ENCODE results near the gene COBLL1. TPM values are rescaled to one million over a fixed set of nuclear protein-coding genes. Genes with fewer than 3 reads are reported as not detected.
A peak's percentile ranks its signal among the peaks of the same experiment; 100 is the strongest.

COBLL1 gene
- total RNA-seq, 6 experiments from 2014 or later, result 28.1 to 49.7 (median 29.9) TPM

GRCh38 chr2:164824872-164825271 lies 16.8 kb downstream of the COBLL1 start:
- TF ChIP-seq CTCF (IDR thresholded peaks at IDR 0.05), result no peak
- no peak overlapping the region for H3K4me3 Mint-ChIP-seq
- no peaks in the 10 kb centered on the region for H3K9me3 Mint-ChIP-seq
- no peaks in the 10 kb centered on the region for H3K36me3 Mint-ChIP-seq (ENCODE audit: low read depth)
- no peaks in the 10 kb centered on the region; the same call in 1 of the 2 replicates for H3K27me3 Mint-ChIP-seq (ENCODE audit: insufficient read depth)
- peaks cover 33% of the 10 kb centered on the region for H3K4me1 Mint-ChIP-seq (ENCODE audit: low read depth)
- peak; percentile 43 for DNase-seq
- H3K27ac Mint-ChIP-seq, result no peak overlapping the region

GRCh38 chr2:164823126-164823525 lies 18.5 kb downstream of the COBLL1 start:
- Mint-ChIP-seq H3K27me3 (ENCODE audit: insufficient read depth) (no peaks in the 10 kb centered on the region; the same call in 1 of the 2 replicates), H3K36me3 (ENCODE audit: low read depth) (no peaks in the 10 kb centered on the region), H3K4me3 (no peak overlapping the region), H3K4me1 (ENCODE audit: low read depth) (peaks cover 29% of the 10 kb centered on the region), H3K27ac (no peak overlapping the region), H3K9me3 (no peaks in the 10 kb centered on the region)
- DNase-seq, result no peak
- TF ChIP-seq CTCF (IDR thresholded peaks at IDR 0.05), result no peak

GRCh38 chr2:164821338-164821737 lies 20.3 kb downstream of the COBLL1 start:
- no peaks in the 10 kb centered on the region; the same call in 1 of the 2 replicates for H3K27me3 Mint-ChIP-seq (ENCODE audit: insufficient read depth)
- H3K9me3 Mint-ChIP-seq, result no peaks in the 10 kb centered on the region
- H3K4me1 Mint-ChIP-seq (ENCODE audit: low read depth), result peaks cover 18% of the 10 kb centered on the region
- no peaks in the 10 kb centered on the region for H3K36me3 Mint-ChIP-seq (ENCODE audit: low read depth)
- DNase-seq, result no peak
- TF ChIP-seq CTCF (IDR thresholded peaks at IDR 0.05), result no peak
- H3K27ac Mint-ChIP-seq, result no peak overlapping the region
- H3K4me3 Mint-ChIP-seq, result no peak overlapping the region

- no peaks in the 10 kb centered on the region for H3K9me3 Mint-ChIP-seq
- no peak overlapping the region for H3K27ac Mint-ChIP-seq
- H3K4me3 Mint-ChIP-seq, result no peak overlapping the region
- no peaks in the 10 kb centered on the region for H3K36me3 Mint-ChIP-seq (ENCODE audit: low read depth)
- no peak for TF ChIP-seq CTCF (IDR thresholded peaks at IDR 0.05)
- peaks cover 9% of the 10 kb centered on the region; the same call in 1 of the 2 replicates for H3K4me1 Mint-ChIP-seq (ENCODE audit: low read depth)
- DNase-seq, result no peak
- no peaks in the 10 kb centered on the region; the same call in 1 of the 2 replicates for H3K27me3 Mint-ChIP-seq (ENCODE audit: insufficient read depth)
These were observed 23.2 kb downstream of the COBLL1 start for GRCh38 chr2:164818149-164819136.

GRCh38 chr2:164816900-164817299 lies 24.7 kb downstream of the COBLL1 start:
- Mint-ChIP-seq H3K9me3 (no peaks in the 10 kb centered on the region), H3K4me3 (no peak overlapping the region), H3K4me1 (ENCODE audit: low read depth) (peaks cover 11% of the 10 kb centered on the region; the same call in 1 of the 2 replicates), H3K27me3 (ENCODE audit: insufficient read depth) (no peaks in the 10 kb centered on the region), H3K27ac (no peak overlapping the region), H3K36me3 (ENCODE audit: low read depth) (no peaks in the 10 kb centered on the region)
- no peak for TF ChIP-seq CTCF (IDR thresholded peaks at IDR 0.05)
- DNase-seq, result no peak
